ENCODE results near the gene RNF130.

Gene RNF130

GRCh38 chr5:180084638-180085561 is 13.3 kb upstream of the RNF130 start:
- no peak for DNase-seq

- no peak for DNase-seq
Measured at GRCh38 chr5:180083529-180084060, 12.0 kb upstream of the RNF130 start.

GRCh38 chr5:180082633-180083420 is 11.3 kb upstream of the RNF130 start:
- DNase-seq = no peak

GRCh38 chr5:180081481-180081880 is 9.9 kb upstream of the RNF130 start:
- DNase-seq = no peak

GRCh38 chr5:180080486-180081280 is 9.1 kb upstream of the RNF130 start:
- peak; percentile 44 for DNase-seq

GRCh38 chr5:180079702-180080466 is 8.3 kb upstream of the RNF130 start:
- no peak for DNase-seq

- DNase-seq = no peak
Measured at GRCh38 chr5:180078348-180078747, 6.8 kb upstream of the RNF130 start.

GRCh38 chr5:180077594-180078284 is 6.2 kb upstream of the RNF130 start:
- no peak for DNase-seq

- no peak for DNase-seq
Measured at GRCh38 chr5:180075703-180076102, 4.1 kb upstream of the RNF130 start.

GRCh38 chr5:180074462-180074861 is 2.9 kb upstream of the RNF130 start:
- no peak for DNase-seq

- peak; percentile 23 for DNase-seq
Measured at GRCh38 chr5:180072556-180072955, 997 bp upstream of the RNF130 start.

- no peak for DNase-seq
Measured at GRCh38 chr5:180072256-180072548, 643 bp upstream of the RNF130 start.

- DNase-seq = peak; percentile 44
Measured at GRCh38 chr5:180070756-180071530, 616 bp downstream of the RNF130 start.

GRCh38 chr5:180069589-180070247 is 1.8 kb downstream of the RNF130 start:
- DNase-seq = no peak

- no peak for DNase-seq
Measured at GRCh38 chr5:180068519-180069090, 3.0 kb downstream of the RNF130 start.

- DNase-seq = no peak
Measured at GRCh38 chr5:180067986-180068385, 3.6 kb downstream of the RNF130 start.

- DNase-seq = no peak
Measured at GRCh38 chr5:180060192-180060591, 11.4 kb downstream of the RNF130 start.

- DNase-seq = no peak
Measured at GRCh38 chr5:180059326-180059725, 12.2 kb downstream of the RNF130 start.

GRCh38 chr5:180056153-180056552 is 15.4 kb downstream of the RNF130 start:
- no peak for DNase-seq

- DNase-seq = no peak
Measured at GRCh38 chr5:180054226-180054625, 17.3 kb downstream of the RNF130 start.

Measured in CD4-positive, alpha-beta T cell treated with Interleukin-6 for 4 hours (primary cell).